Measurements from ENCODE around the gene RFX5.

RFX5 gene

DNA sequence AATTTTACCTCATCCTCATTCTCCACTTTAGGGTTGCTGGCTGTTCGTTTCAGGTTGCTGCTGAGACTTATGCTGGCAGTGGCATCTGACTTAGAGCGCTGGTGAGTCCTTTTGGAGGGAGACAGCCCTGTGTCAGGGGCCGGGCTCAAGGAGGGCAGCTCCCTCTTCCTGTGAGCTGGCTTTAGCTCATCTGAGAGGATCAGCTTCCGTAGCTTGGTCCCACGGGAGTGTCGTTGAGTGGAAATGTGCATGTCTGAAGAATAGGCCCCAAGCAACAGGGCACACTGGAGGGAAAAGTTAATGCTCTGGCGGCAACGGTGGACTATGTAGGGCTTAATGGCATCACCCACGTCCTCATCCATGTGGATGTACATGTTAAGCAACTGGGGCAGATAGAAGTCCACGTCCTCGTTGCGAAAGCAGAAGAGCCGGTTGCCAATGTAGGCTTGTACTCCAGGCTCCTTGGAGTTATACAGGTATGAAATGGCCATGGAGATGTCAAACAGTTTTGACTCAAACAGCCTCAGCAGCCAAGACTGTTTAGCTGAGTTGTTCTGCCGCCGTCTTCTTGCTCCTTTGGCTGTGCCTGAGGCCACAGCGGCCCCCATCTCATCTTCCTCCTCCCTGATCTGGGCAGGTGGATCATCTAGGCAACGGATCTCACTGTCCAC is 31.4 kb downstream of the RFX5 start:
- DNase-seq (ENCODE audit: low read depth, low spot score): no peak
- H3K4me3 ChIP-seq (ENCODE audit: low read depth, low read length): no peak overlapping the region
- TF ChIP-seq, protein P1, sequence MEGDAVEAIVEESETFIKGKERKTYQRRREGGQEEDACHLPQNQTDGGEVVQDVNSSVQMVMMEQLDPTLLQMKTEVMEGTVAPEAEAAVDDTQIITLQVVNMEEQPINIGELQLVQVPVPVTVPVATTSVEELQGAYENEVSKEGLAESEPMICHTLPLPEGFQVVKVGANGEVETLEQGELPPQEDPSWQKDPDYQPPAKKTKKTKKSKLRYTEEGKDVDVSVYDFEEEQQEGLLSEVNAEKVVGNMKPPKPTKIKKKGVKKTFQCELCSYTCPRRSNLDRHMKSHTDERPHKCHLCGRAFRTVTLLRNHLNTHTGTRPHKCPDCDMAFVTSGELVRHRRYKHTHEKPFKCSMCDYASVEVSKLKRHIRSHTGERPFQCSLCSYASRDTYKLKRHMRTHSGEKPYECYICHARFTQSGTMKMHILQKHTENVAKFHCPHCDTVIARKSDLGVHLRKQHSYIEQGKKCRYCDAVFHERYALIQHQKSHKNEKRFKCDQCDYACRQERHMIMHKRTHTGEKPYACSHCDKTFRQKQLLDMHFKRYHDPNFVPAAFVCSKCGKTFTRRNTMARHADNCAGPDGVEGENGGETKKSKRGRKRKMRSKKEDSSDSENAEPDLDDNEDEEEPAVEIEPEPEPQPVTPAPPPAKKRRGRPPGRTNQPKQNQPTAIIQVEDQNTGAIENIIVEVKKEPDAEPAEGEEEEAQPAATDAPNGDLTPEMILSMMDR (IDR thresholded peaks at IDR 0.05; ENCODE audit: low read depth, low read length): no peak
- in situ Hi-C loops (cut with HindIII; ENCODE audit: low sequenced_read_pairs): no loop called here

DNA sequence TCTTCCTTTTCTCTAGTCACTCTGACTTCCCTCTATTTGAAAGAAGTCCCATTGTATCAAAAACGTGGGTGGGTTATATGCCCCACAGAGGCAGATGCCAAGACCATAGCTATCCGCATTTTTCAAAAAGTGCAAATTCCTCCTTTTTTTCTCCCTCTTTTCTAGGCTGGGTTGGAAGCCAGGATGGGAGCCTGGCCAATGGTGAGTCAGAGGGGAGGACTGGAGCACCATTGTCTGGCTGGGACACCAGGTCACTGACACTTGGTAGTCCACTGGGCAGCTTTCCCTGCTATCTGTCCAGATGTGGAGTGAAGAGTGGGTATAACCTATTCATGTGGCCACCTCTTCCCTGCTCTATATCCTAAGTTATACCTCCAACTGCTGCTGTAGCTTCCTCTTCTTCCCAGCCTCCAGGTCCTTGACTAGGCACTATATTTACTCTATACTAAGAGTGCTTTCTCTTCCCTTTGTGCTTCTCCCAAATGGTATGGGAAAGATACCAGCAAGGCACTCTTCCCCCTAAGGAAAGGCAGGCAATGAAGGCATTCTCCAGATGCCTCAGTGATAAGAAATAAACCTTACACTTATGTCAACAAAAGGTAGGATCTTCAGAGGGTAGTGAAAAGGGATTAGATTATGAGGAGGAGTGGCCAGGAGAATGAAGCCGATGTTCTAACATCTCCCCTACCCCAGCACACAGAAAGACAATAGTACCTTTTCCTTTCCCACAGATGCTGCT is 32.7 kb downstream of the RFX5 start:
- TF ChIP-seq, protein P1 (IDR thresholded peaks at IDR 0.05; ENCODE audit: low read depth, low read length): no peak
- no peak overlapping the region for H3K4me3 ChIP-seq (ENCODE audit: low read depth, low read length)
- DNase-seq (ENCODE audit: low read depth, low spot score): peak; percentile 86
- in situ Hi-C loops (cut with HindIII; ENCODE audit: low sequenced_read_pairs): no loop called here

GRCh38 chr1:151313501-151313900 is 33.6 kb downstream of the RFX5 start:
- DNase-seq (ENCODE audit: low read depth, low spot score): no peak
- TF ChIP-seq, protein P1 (IDR thresholded peaks at IDR 0.05; ENCODE audit: low read depth, low read length): no peak
- in situ Hi-C loops (cut with HindIII; ENCODE audit: low sequenced_read_pairs): no loop called here
- no peak overlapping the region for H3K4me3 ChIP-seq (ENCODE audit: low read depth, low read length)

DNA sequence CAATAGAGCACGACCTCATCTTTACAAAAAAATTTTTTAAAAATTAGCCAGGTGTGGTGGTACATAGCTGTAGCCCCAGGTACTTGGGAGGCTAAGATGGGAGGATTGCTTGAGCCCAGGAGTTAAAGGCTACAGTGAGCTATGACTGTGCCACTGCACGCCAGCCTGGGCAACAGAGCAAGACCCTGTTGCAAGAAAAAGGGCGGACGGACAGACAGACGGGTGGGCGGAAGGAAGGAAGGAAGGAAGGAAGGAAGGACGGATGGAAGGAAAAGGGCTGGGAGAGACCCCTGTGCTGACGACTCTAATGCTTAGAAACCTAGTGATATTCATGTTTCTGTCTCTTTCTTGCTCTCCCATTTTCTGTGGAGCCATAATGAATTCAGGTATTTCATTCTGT is 34.2 kb downstream of the RFX5 start:
- in situ Hi-C loops (cut with HindIII; ENCODE audit: low sequenced_read_pairs): no loop called here
- no peak for DNase-seq (ENCODE audit: low read depth, low spot score)
- H3K4me3 ChIP-seq (ENCODE audit: low read depth, low read length): no peak overlapping the region
- TF ChIP-seq, protein P1 (IDR thresholded peaks at IDR 0.05; ENCODE audit: low read depth, low read length): no peak

DNA sequence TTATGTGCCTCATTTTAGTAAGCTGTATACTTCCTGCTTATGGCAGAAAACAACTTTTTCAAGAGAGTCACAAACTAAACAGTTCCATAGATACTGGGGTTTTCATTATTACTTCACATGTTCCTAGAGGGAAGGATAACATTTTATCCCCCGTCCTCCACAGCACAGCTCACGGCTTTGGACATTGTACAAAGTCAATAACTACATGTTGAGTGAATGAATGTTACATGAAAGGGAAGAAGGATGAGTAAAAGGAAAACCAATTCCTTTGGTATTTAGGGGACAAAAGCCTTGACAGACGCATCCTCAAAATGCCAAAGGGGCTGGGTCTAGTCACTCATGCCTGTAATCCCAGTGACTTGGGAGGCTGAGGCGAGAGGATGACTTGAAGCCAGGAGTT is 34.6 kb downstream of the RFX5 start:
- in situ Hi-C loops (cut with HindIII; ENCODE audit: low sequenced_read_pairs): no loop called here
- DNase-seq (ENCODE audit: low read depth, low spot score): peak; percentile 50
- no peak overlapping the region for H3K4me3 ChIP-seq (ENCODE audit: low read depth, low read length)
- TF ChIP-seq, protein P1 (IDR thresholded peaks at IDR 0.05; ENCODE audit: low read depth, low read length): no peak

DNA sequence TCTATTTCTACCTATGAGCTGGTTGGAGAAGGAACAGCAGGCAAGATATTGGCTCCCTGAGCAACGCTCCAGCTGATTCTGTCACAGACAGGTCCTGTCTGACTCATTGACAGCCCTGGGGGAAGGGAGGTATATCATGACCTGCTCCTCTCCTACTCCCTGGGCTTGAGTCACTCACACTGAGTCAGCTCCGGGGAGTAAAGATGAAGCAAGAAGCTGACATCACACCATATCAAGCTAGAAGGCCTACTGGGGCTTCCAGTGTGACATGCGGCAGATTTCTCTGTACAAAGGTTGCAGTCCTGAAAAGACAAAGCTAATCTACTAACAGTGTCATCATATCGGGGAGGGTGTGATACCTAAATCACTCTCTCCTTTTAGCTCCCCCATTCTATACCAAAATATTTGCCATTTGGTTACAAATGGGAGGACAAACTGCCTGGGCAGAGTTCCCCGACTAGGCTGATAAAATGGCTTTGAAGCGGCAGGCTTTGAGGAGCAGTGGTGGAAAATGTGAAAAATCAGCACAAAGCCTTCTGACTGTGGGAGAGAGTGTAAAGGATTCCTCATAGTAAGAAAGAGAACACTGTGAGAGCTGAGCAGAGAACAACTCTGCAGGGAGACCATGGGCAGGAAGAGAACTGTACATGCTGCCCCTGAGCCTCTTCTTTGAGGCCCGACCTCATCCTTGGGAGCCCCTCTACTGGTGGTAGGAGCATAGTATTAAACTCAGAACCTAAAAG is 35.3 kb downstream of the RFX5 start:
- in situ Hi-C loops (cut with HindIII; ENCODE audit: low sequenced_read_pairs): no loop called here
- no peak overlapping the region for H3K4me3 ChIP-seq (ENCODE audit: low read depth, low read length)
- DNase-seq (ENCODE audit: low read depth, low spot score): peak; percentile 98
- TF ChIP-seq, protein P1 (IDR thresholded peaks at IDR 0.05; ENCODE audit: low read depth, low read length): no peak

Data from astrocyte of the spinal cord (primary cell).